HG02981 (cell line): ENCODE results near the gene TAMM41.
"Not testable (repeated sequence)": the region's sequence is repeated elsewhere in the genome, so short reads cannot be mapped to it uniquely, and the experiment has no call there.

Source experiments
- ATAC-seq: cut with Tn5 transposase; IDR thresholded peaks from one replicate; pipeline ENCODE4 v1.9.1; 2021; ENCODE audit warnings: mild to moderate bottlenecking, moderate library complexity; ENCODE audit not compliant: unreplicated experiment

Gene TAMM41

DNA sequence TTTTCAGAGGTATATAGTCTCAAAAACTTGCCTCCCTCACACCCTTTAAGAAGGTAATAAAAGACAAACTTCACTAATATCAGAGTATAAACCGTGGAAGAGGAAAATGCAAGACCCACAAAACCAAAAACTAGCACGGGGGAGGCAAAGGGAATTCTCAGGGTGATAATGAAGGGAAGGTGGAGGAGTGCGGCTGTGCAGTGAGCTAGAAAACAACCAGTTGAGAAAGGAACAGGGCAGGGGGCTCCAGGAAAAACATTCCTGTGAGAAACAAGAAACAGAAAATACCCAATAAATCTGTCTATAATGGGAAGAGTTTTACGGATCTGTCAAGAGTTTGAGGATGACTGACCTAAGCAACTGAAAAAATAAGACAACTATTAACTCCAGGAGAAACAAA lies 31.6 kb downstream of the TAMM41 start:
- no peak for ATAC-seq

DNA sequence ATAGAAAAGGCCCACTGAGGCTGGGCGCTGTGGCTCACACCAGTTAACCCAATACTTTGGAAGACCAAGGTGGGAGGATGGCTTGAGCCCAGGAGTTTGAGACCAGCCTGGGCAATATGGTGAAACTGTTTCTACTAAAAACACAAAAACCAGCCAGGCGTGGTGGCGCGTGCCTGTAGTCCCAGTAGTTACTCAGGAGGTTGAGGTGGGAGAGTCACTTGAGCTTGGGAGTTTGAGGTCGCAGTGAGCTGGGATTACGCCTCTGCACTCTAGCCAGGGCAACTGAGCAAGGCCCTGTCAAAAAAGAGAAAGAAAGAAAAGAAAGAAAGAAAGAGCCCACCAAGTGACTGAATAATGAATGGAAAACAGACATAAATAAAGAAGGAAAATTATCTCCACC lies 32.0 kb downstream of the TAMM41 start:
- ATAC-seq = no peak

DNA sequence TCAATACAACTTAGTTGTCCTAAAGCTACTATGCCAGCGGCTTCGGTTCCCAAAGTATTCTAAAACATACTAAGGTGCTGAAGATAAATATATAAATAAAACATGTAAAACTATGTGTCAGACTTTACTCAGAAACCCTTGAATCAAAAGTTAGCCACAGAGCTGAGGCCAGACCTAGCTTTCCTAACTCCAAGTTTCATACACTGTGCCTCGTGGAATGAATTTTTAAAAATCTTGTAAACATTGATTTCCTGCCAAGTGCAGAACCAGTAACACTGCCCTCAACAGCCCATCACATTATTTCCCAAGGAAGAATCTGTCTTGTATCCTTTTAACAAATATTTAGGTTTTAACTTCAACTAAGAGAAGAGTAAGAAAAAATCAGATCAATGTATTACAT lies 36.4 kb downstream of the TAMM41 start:
- ATAC-seq = no peak

DNA sequence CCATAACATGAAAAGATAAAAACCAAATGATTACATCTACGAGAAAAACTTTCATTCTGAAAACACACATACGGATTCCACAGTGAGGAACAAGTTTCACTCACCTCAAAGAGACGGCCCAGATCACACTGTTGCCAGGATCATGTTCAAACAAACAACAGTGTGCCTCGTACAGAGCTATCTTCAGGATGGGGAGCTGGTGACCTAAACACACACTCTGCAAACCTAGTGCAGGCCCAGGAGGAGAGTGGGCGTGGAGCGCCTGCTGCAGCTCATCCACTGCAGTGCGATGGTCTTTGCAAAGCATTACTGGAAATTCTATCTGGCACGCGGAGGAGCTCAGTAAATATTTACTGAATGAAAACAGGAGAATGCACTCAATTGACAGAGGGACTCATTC lies 38.5 kb downstream of the TAMM41 start:
- ATAC-seq = no peak

DNA sequence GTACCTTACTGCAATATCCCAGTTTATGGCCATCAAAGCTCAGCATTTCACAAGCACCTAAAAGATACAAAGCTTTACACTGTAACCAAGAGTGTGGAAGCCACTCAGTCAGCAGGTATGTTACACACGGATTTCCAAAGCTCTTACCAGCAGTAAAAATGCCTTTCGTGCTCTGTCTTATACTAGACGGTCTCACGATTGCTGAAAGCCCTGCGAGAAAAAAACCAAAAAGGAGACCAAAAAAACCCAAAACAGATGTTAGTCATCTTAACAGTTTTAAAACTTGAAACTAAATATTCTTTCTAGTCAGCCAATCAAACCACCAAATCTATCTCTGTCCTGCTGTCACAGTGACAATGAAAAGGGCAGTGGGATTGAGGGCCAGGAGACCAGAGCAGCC lies 39.0 kb downstream of the TAMM41 start:
- no peak for ATAC-seq

DNA sequence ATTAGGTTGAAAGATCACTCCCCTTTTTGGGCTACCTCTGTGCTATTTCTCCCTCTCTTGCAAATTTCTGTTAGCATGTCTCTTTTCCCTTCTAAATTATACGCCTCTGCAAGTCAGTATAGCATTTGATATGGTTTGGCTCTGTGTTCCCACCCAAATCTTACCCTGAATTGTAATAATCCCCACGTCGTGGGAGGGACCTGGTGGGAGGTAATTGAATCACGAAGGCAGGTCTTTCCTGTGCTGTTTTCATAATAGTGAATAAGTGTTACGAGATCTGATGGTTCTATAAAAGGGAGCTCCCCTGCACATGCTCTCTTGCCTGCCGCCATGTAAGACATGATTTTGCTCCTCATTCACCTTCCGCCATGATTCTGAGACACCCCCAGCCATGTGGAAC lies 41.0 kb downstream of the TAMM41 start:
- ATAC-seq = no peak

DNA sequence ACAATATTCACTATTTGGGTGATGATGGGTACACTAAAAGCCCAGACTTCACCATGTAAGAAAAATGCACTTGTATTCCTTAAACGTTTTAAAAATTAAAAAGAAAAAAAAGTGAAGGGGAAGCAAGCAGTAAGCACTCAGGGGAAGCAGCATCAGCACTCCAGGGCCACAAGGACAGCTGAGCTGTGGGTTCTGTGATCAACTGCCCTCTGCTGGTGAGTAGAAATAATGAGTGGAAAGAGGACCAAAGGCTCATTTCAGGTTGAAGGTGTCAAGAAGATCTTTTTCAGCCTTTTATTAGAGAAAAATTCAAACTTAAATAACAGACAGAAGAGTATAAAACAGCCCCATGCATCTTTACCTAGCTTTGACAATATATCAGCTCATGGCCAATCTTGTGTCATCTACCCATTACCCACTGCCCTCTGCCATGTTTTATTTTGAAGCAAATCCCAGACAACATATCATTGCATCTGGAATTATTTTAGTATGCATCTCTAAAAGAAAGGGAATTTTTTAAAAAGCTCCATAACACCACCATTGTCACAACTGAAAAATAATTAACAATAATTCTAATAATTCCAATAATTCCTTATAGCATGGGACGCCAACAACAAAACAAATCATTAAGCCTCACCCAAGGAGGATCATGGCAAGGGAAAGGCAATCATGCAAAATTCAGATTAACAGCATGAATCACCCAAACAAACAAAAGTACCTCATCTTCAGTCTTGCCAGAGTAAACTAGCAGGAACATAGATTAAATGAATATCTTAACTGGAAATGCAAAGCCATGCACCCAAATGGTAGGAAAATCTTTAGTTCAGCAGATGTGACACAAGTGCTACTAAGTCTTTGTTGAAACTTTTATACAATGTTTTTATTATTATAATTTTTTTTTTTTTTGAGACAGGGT lies 42.5 kb downstream of the TAMM41 start:
- ATAC-seq = peak; percentile 70

DNA sequence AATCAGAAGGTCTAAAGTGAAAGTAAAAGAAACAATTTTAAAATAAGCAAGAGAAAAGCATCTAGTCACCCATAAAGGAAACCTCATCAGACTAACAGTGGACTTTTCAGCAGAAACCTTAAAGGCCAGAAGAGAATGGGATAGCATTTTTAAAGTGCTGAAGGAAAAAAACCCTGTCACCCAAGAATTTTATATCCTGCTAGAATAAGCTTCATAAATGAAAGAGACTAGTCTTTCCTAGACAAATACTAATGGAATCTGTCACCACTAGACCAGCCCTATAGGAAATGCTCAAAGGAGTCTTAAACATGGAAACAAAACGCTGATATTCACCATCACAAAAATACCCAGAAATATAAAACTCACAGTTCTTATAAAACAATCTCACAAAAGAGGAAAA lies 46.9 kb downstream of the TAMM41 start:
- ATAC-seq = no peak

DNA sequence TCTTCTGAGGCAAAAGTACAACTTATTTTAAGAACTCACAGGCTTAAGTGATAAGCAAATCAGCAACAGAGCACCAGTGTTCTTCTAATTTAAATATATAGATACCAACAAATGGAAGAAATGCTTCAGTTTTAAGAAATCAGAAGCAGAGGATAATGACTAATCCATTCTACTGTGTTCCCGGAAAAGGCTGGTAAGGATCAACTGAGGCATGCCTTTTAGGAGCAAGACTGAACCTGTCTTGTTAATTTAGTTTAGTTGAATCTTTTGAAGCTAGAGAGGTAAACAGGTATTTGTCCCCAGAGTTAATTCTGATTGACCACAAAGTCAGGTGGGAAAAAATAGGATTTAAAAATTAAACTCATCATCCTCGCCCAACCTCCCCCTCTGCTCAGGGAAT lies 51.8 kb downstream of the TAMM41 start:
- no peak for ATAC-seq

DNA sequence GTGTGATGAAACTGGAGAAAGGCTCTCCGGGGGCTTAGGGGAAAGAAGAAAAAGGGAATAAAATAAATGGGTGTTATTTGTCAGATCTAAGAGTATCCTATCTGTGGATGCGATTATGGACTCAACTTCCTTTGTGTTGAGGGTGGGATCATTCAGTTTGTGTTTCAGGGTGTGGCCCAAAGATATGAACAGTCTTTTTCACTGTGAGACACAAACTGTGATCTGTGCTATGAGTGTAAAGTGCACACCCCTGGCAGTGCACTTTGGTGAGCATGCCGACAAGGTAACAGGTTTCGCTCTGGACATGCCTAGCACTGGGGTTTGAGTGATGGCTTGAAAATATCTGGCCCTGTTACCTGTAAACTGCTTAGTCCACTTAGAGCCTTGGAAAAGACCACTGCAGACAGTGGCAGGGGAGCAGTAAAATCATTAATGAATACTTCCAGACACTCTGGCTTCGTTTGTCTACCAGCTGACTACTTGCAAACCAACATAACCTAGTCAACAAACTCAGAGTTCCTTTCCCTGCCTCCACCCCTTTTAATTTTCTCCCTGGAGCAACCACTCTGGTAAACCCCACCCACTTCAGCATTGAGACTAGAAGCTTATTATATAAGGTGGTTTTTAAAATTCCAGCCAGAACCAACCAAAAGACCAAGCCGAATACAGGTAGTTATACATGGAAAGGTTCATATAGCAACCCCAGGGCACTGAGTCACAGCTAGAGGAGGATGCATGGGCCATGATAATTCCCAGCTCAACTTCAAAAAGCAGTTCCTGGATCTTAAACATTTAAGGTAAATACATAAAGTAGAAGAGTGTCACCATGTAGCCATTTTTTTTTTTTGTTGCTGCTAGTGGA lies 55.1 kb downstream of the TAMM41 start:
- no peak for ATAC-seq

DNA sequence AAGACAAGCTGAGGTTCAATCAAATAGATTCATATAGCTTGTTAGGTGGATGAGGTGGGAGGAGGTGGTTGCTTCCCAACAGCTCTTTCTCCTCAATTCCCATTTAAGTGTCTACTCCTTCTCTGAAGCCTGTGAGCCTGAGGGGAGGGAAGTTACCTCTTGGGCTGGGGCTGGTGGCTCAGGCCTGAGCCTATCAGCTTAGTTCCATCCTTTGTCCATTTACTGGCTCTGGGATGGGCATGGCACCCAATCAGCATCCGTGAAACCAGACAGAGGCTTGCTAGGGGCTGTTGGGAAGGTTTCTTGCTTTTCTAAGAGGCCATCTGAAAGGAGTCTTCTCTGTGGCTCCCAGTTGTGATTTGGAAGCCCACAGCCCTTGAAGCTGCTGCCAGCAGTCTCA lies 57.3 kb downstream of the TAMM41 start:
- no peak for ATAC-seq

DNA sequence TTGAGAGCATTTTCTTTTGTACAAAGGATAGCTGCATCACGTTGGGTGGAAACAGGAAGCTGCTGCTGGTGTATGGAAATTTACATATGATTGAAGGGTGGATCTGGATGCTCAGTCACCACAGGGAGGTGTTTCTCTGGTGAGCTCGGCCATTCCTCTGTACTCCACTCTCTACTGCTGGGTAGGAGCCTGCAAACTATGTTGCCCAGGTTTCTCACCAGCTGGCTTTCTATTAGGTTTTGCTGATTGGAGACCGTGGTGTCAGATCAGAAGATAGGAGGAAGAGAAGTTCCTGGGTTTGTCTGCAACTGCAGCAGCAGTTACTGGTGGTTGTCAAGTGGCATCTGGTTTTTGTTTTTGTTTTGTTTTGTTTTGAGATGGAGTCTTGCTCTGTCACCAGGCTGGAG lies 61.7 kb downstream of the TAMM41 start:
- ATAC-seq = no peak

DNA sequence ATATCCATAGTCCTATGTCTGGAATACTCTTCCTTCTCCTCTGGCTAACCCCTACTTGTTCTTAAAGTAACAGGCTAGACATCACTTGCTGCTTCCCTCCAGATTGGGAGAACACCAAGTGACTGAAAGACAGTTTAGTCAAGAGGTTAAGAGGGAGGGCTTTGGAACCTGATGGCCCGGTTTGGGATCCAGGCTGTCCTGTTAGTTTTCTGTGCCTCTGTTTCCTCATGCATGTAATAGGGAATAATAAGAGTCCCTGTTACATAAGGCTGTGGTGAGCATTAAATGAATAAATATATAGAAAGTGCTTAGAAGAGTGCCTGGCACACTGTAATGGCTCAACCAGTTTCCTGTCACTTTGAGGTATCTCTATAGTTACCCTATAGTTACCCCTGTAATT lies 66.3 kb downstream of the TAMM41 start:
- no peak for ATAC-seq

DNA sequence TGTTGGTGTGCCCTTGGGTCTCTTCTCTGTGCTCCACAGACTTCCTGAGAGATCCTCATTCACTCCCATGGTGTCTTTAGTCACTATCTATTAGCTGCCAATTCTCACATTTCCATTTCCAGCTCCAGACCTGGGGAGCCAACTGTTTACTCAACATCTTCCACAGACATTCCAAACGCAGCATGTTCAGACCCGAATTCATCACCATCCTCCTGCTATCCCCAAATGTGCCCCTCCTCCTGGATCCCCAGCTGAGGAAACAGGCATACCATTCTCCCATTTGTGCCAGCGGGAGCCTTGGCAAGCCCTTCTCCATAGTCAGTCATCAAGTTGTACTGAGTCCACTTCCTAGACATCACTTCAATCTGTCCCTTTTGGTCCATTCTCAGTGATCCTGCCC lies 67.1 kb downstream of the TAMM41 start:
- no peak for ATAC-seq

DNA sequence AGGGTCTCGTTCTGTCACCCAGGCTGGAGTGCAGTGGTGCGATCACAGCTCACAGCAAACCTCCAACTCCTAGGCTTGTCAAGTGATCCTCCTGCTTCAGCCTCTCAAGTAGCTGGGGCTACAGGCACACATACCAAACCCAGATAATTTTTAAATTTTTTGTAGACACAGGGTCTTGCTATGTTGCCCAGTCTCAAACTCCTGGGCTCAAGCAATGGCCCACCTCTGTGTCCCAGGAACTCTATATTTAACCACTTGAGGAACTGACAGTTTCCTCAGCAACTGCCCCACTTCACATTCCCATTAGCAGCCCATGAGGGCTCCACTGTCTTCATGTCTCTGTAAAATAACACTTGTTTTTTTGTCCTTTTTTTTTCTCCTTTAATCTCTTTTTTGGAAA lies 68.4 kb downstream of the TAMM41 start:
- no peak for ATAC-seq

DNA sequence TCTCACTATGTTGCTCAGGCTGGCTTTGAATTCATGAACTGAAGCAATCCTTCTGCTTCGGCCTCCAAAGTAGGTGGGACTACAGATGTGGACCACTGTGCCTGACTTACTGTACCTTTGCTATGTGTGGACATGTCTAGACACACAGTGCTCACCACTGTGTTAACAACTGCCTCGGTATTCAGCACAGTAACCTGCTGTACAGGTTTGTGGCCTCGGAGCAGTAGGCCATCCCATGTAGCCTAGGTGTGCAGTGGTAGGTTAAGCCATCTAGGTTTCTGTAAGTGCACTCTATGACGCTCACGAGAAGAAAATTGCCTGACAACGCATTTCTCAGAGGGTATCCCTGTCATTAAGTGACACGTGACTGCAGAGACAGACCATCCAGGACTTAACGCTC lies 70.3 kb downstream of the TAMM41 start:
- no peak for ATAC-seq

DNA sequence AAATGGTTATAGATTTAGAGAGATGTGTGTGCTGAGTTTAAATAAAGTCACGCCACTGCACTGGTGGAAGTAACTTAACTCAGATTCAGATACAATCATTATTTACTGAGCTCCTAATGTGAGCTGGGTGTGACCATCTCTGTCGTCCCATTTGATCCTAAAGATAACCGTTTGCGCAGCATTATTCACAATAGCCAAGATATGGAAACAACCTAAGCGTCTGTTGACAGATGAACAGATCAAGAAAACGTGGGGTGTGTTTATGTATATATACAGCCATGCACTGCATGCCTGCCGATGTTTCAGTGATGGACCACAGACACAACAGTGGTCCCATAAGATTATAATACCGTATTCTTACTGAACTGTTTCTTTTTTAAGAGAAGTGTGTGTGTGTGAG lies 71.2 kb downstream of the TAMM41 start:
- ATAC-seq = no peak

DNA sequence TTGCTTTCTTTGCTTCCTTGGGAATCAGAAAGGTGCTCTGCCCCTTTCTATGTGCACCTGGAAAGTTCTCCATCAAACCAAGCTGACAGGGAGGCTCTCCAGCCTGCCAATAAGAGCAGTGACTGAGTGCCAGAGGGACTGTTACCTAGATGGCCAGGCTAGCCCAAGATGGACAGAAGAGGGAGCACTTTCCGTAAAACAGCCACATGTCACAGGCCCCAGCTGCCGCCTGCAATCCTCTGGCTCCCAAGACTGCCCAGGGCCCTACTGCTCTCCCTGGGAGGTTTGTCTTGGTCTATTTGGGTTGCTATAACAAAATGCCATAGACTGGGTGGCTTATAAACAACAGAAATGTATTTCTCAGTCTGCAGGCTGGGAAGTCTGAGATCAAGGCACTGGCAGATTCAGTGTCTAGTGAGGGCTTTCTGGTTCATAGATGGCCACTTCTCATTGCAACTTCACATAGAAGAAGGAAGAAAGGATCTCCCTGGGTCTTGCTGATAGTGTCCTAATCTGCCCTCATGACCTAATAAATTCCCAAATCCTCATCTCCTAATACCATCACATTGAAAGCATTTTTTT lies 72.3 kb downstream of the TAMM41 start:
- ATAC-seq = no peak

DNA sequence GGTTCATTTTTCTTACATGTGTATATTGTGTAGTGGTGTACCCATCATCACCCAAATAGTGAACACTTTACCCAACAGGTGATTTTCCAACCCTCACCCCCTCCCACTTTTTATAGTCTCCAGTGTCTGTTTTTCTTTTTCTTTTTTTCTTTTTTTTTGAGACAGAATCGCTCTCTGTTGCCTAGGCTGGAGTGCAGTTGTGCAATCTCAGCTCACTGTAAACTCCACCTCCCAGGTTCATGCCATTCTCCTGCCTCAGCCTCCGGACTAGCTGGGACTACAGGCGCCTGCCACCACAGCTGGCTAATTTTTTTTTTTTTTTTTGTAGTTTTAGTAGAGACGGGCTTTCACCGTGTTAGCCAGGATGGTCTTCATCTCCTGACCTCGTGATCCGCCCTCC lies 74.8 kb downstream of the TAMM41 start:
- not testable (repeated sequence) for ATAC-seq

DNA sequence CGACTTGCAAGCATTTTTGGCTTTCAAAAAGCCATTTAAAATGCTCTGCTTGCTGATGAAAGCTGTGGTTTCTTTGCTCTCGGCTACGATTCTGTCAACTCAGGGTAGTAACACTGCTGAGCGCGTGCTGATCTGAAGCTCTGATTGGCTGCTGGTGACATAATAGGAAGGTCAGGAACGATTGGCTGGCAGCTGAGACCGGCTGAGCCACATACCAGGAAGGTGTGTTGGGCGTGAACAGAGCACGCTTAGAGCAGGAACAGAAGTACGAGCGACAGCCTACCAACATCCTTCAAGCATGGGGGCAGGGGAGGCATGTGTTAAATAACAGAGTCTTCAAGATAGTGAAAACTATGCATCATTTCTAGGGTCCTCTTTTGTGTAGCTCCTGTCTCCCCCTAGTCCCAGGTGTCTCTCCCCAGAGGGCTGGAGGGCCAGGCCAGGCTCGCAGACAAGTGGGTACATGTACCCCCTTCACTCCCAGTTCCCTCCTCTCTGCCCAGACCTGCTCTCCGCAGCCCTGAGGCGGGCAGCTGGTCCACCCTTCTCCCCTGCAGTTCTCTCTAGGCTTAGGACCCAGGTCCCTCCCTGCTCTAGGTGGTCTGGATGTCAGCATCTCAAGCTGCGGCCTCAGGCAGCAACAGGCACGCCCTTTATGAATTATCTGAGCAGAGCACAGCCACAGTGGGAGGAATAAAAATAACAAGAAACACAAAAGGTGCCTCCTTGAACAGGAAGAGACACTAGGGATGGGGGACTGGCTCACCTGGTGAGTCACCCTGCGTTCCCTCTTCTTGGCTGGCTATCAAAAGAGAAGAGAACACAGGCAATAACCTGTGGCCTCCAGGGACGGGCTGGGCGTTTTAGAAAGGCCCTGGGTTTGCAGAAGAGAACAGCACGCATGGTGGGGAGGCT lies 76.0 kb downstream of the TAMM41 start:
- peak; percentile 99 for ATAC-seq
